ENCODE data around the gene PAK5.

- TF ChIP-seq, protein P1, sequence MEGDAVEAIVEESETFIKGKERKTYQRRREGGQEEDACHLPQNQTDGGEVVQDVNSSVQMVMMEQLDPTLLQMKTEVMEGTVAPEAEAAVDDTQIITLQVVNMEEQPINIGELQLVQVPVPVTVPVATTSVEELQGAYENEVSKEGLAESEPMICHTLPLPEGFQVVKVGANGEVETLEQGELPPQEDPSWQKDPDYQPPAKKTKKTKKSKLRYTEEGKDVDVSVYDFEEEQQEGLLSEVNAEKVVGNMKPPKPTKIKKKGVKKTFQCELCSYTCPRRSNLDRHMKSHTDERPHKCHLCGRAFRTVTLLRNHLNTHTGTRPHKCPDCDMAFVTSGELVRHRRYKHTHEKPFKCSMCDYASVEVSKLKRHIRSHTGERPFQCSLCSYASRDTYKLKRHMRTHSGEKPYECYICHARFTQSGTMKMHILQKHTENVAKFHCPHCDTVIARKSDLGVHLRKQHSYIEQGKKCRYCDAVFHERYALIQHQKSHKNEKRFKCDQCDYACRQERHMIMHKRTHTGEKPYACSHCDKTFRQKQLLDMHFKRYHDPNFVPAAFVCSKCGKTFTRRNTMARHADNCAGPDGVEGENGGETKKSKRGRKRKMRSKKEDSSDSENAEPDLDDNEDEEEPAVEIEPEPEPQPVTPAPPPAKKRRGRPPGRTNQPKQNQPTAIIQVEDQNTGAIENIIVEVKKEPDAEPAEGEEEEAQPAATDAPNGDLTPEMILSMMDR (IDR thresholded peaks at IDR 0.05; ENCODE audit: insufficient read depth, low read depth, low read length) = no peak
- TF ChIP-seq EZH2 (IDR thresholded peaks at IDR 0.05; ENCODE audit: insufficient read depth, low read length) = no peak
These were observed at the start of gene PAK5 for GRCh38 chr20:9838378-9839295.
